Hepatocyte (in vitro differentiated cells): ENCODE results near the gene NPTN. TPM values are rescaled to one million over a fixed set of nuclear protein-coding genes. Genes with fewer than 3 reads are reported as not detected.

Experiments
- DNase-seq: peaks from one replicate; pipeline ENCODE4 v3.0.0-alpha.2; 2016; ENCODE audit warnings: low spot score
- H2AFZ ChIP-seq: fragments of 200-600 bp; sonication (generic); 2 replicates; pipeline ENCODE4 v1.6.0; 2016; ENCODE audit warnings: antibody characterized with exemption, mild to moderate bottlenecking
- H3K27ac ChIP-seq: fragments of 200-600 bp; sonication (generic); 2 replicates; pipeline ENCODE4 v1.5.1; 2016; ENCODE audit warnings: mild to moderate bottlenecking
- H3K27me3 ChIP-seq: fragments of 200-600 bp; sonication (generic); 2 replicates; pipeline ENCODE4 v1.6.1; 2016
- H3K36me3 ChIP-seq: fragments of 200-600 bp; sonication (generic); replicated peaks from 2 replicates; pipeline ENCODE4 v1.5.1; 2016; ENCODE audit warnings: low read depth; ENCODE audit not compliant: insufficient read depth
- H3K4me1 ChIP-seq: fragments of 200-600 bp; sonication (generic); 2 replicates; pipeline ENCODE4 v1.5.1; 2016; ENCODE audit warnings: mild to moderate bottlenecking, moderate library complexity; ENCODE audit not compliant: insufficient read depth
- H3K4me2 ChIP-seq: fragments of 200-600 bp; sonication (generic); 2 replicates; pipeline ENCODE4 v1.6.0; 2016
- H3K4me3 ChIP-seq: fragments of 200-600 bp; sonication (generic); 2 replicates; pipeline ENCODE4 v1.5.1; 2016; ENCODE audit warnings: mild to moderate bottlenecking
- H3K79me2 ChIP-seq: fragments of 200-600 bp; sonication (generic); 2 replicates; pipeline ENCODE4 v1.6.0; 2017; ENCODE audit warnings: mild to moderate bottlenecking
- H3K9me2 ChIP-seq: fragments of 200-600 bp; sonication (generic); replicated peaks from 2 replicates; pipeline ENCODE4 v1.6.0; 2017; ENCODE audit warnings: mild to moderate bottlenecking; ENCODE audit not compliant: insufficient read depth
- H3K9me3 ChIP-seq: fragments of 200-600 bp; sonication (generic); 2 replicates; pipeline ENCODE4 v1.5.1; 2016; ENCODE audit warnings: low read depth, mild to moderate bottlenecking
- H4K20me1 ChIP-seq: fragments of 200-600 bp; sonication (generic); 2 replicates; pipeline ENCODE4 v1.6.0; 2016; ENCODE audit warnings: mild to moderate bottlenecking; ENCODE audit not compliant: insufficient read depth, poor library complexity, severe bottlenecking
- EZH2 ChIP-seq: fragments of 200-600 bp; sonication (generic); IDR thresholded peaks from 2 replicates; pipeline ENCODE4 v1.6.1; 2016; ENCODE audit warnings: antibody characterized with exemption, mild to moderate bottlenecking, borderline replicate concordance
- EZH2phosphoT487 ChIP-seq: fragments of 200-600 bp; sonication (generic); IDR thresholded peaks from one replicate; pipeline ENCODE4 v1.6.1; 2018; ENCODE audit warnings: antibody characterized with exemption, mild to moderate bottlenecking, low read depth, moderate library complexity; ENCODE audit not compliant: unreplicated experiment, severe bottlenecking
- WGBS: methylation state at CpG from one replicate; pipeline ENCODE4 v1.1.6; 2016; ENCODE audit warnings: low lambda C conversion rate; ENCODE audit errors: missing lambda C conversion rate; 5-methylcytosine and 5-hydroxymethylcytosine counted together
- polyA plus RNA-seq: library from polyadenylated mRNA; unstranded; fragments of >200 nt; fragmentation: Nextera tagmentation; extraction: Ambion mirVana; gene quantifications from 2 replicates; pipeline ENCODE4 v1.2.1, GENCODE V29; 2016
- total RNA-seq: library from RNA; depleted of rRNA; stranded (reverse); fragments of >200 nt; gene quantifications from 2 replicates; pipeline ENCODE4 v1.2.3, GENCODE V29; 2014
- TF ChIP-seq, protein P1 (sequence below): fragments of 200-600 bp; sonication (generic); IDR thresholded peaks from 2 replicates; pipeline ENCODE4 v1.5.1; 2016; ENCODE audit warnings: antibody characterized with exemption, mild to moderate bottlenecking; ENCODE audit not compliant: poor library complexity

NPTN gene
- total and polyA plus RNA-seq, 2 experiments from 2014 or later: 153 to 234 TPM

DNA sequence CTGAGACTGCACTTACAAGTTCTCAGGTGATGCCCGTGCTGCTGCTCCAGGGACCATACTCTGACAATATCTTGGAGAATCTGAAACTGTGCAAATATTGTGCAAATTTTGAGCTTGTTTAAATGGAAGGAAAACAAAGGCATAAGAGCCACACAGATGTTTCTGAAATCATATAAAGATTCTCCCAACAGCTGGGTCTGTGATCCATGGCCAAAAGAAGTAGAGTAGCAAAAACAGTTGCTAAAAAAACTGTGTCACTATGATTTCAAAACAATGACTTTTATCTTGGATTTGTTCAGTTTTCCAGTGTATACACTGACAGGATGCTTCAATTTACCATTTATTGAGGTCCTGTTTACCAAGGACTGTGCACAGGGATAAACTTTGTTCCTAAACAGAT lies 25.3 kb downstream of the NPTN start:
- Histone ChIP-seq H3K4me3 (no peak overlapping the region), H3K27me3 (no peaks in the 10 kb centered on the region), H3K36me3 (no peaks in the 10 kb centered on the region), H3K27ac (no peak overlapping the region), H3K79me2 (peaks cover 100% of the 10 kb centered on the region), H4K20me1 (peaks cover 84% of the 10 kb centered on the region), H3K9me2 (no peaks in the 10 kb centered on the region), H3K9me3 (no peaks in the 10 kb centered on the region), H2AFZ (no peak overlapping the region), H3K4me2 (no peak overlapping the region), H3K4me1 (peaks cover 15% of the 10 kb centered on the region)
- DNase-seq: no peak
- TF ChIP-seq, protein P1, sequence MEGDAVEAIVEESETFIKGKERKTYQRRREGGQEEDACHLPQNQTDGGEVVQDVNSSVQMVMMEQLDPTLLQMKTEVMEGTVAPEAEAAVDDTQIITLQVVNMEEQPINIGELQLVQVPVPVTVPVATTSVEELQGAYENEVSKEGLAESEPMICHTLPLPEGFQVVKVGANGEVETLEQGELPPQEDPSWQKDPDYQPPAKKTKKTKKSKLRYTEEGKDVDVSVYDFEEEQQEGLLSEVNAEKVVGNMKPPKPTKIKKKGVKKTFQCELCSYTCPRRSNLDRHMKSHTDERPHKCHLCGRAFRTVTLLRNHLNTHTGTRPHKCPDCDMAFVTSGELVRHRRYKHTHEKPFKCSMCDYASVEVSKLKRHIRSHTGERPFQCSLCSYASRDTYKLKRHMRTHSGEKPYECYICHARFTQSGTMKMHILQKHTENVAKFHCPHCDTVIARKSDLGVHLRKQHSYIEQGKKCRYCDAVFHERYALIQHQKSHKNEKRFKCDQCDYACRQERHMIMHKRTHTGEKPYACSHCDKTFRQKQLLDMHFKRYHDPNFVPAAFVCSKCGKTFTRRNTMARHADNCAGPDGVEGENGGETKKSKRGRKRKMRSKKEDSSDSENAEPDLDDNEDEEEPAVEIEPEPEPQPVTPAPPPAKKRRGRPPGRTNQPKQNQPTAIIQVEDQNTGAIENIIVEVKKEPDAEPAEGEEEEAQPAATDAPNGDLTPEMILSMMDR: no peak
- no peak for TF ChIP-seq EZH2phosphoT487
- TF ChIP-seq EZH2: no peak
- 70% methylated on average over 1 of the region's 1 CpG for WGBS

GRCh38 chr15:73607405-73607804 lies 25.8 kb downstream of the NPTN start:
- Histone ChIP-seq H4K20me1 (peaks cover 84% of the 10 kb centered on the region), H3K36me3 (no peaks in the 10 kb centered on the region), H3K4me1 (peaks cover 19% of the 10 kb centered on the region), H3K9me3 (no peaks in the 10 kb centered on the region), H3K9me2 (no peaks in the 10 kb centered on the region), H3K79me2 (peaks cover 100% of the 10 kb centered on the region), H2AFZ (no peak overlapping the region), H3K27ac (no peak overlapping the region), H3K4me2 (no peak overlapping the region), H3K4me3 (no peak overlapping the region), H3K27me3 (no peaks in the 10 kb centered on the region)
- TF ChIP-seq EZH2: no peak
- no peak for TF ChIP-seq EZH2phosphoT487
- TF ChIP-seq, protein P1: no peak
- no peak for DNase-seq
- WGBS: 100% methylated on average over 2 of the region's 2 CpGs

- H3K4me2 ChIP-seq: no peak overlapping the region
These were observed 27.3 kb downstream of the NPTN start for GRCh38 chr15:73605759-73606436.

More at GRCh38 chr15:73605759-73606436, 27.3 kb downstream of the NPTN start:
- DNase-seq: no peak
- no peaks in the 10 kb centered on the region for H3K27me3 ChIP-seq
- H3K9me2 ChIP-seq: no peaks in the 10 kb centered on the region
- H3K4me3 ChIP-seq: no peak overlapping the region
- H3K79me2 ChIP-seq: peaks cover 100% of the 10 kb centered on the region
- TF ChIP-seq EZH2: no peak
- TF ChIP-seq, protein P1: no peak
- TF ChIP-seq EZH2phosphoT487: no peak
- WGBS: 94% methylated on average over 5 of the region's 5 CpGs
- no peaks in the 10 kb centered on the region for H3K36me3 ChIP-seq
- H2AFZ ChIP-seq: no peak overlapping the region
- peaks cover 85% of the 10 kb centered on the region for H4K20me1 ChIP-seq
- no peaks in the 10 kb centered on the region for H3K9me3 ChIP-seq
- no peak overlapping the region for H3K27ac ChIP-seq
- peaks cover 34% of the 10 kb centered on the region for H3K4me1 ChIP-seq
